Measurements from ENCODE around the gene CHRND.

CHRND gene

GRCh38 chr2:232502911-232503808 is 22.8 kb upstream of the CHRND start:
- no peak overlapping the region for H3K4me3 ChIP-seq (ENCODE audit: low read depth, low read length)
- no peak for TF ChIP-seq CTCF (IDR thresholded peaks at IDR 0.05; ENCODE audit: borderline replicate concordance, insufficient read depth, low read depth, low read length)

- no peak for TF ChIP-seq CTCF (IDR thresholded peaks at IDR 0.05; ENCODE audit: borderline replicate concordance, insufficient read depth, low read depth, low read length)
- no peak overlapping the region for H3K4me3 ChIP-seq (ENCODE audit: low read depth, low read length)
Measured at GRCh38 chr2:232503809-232504323, 22.1 kb upstream of the CHRND start.

GRCh38 chr2:232504438-232504837 is 21.5 kb upstream of the CHRND start:
- TF ChIP-seq CTCF (IDR thresholded peaks at IDR 0.05; ENCODE audit: borderline replicate concordance, insufficient read depth, low read depth, low read length) = no peak
- no peak overlapping the region for H3K4me3 ChIP-seq (ENCODE audit: low read depth, low read length)

GRCh38 chr2:232505856-232506255 is 20.1 kb upstream of the CHRND start:
- no peak overlapping the region for H3K4me3 ChIP-seq (ENCODE audit: low read depth, low read length)
- TF ChIP-seq CTCF (IDR thresholded peaks at IDR 0.05; ENCODE audit: borderline replicate concordance, insufficient read depth, low read depth, low read length) = no peak

- no peak overlapping the region for H3K4me3 ChIP-seq (ENCODE audit: low read depth, low read length)
- TF ChIP-seq CTCF (IDR thresholded peaks at IDR 0.05; ENCODE audit: borderline replicate concordance, insufficient read depth, low read depth, low read length) = no peak
Measured at GRCh38 chr2:232506709-232507108, 19.3 kb upstream of the CHRND start.

GRCh38 chr2:232508251-232508650 is 17.7 kb upstream of the CHRND start:
- 0 out of 2 replicates have a peak, but pooled peaks have one; percentile 3 for TF ChIP-seq CTCF (IDR thresholded peaks at IDR 0.05; ENCODE audit: borderline replicate concordance, insufficient read depth, low read depth, low read length)
- H3K4me3 ChIP-seq (ENCODE audit: low read depth, low read length) = no peak overlapping the region

Data from GM12875 (cell line).